GM23338 (cell line): Measurements from ENCODE around the gene KCNJ10. TPM values are rescaled to one million over a fixed set of nuclear protein-coding genes. Genes with fewer than 3 reads are reported as not detected.

Experiments used
- ATAC-seq: fragments of 200-7000 bp; cut with Tn5 transposase; 3 replicates; pipeline ENCODE4 v1.9.1; 2020
- DNase-seq: peaks from one replicate; pipeline ENCODE4 v3.0.0-alpha.2; 2015; ENCODE audit warnings: low spot score
- H2AFZ ChIP-seq: fragments of 200-600 bp; sonication (generic); 2 replicates; pipeline ENCODE4 v1.8.0; 2016; ENCODE audit warnings: antibody characterized with exemption, mild to moderate bottlenecking, moderate library complexity
- H3F3A ChIP-seq: fragments of 200-600 bp; sonication (generic); replicated peaks from 2 replicates; pipeline ENCODE4 v1.8.0; 2017; ENCODE audit warnings: antibody characterized with exemption, mixed run types, low read depth
- H3K27ac ChIP-seq: fragments of 200-600 bp; sonication (generic); 2 replicates; pipeline ENCODE4 v1.6.1; 2016; ENCODE audit warnings: low read depth
- H3K27me3 ChIP-seq: fragments of 200-600 bp; sonication (generic); 2 replicates; pipeline ENCODE4 v1.8.0; 2016; ENCODE audit warnings: mild to moderate bottlenecking, mixed run types, moderate library complexity; ENCODE audit not compliant: insufficient read depth
- H3K36me3 ChIP-seq: fragments of 200-600 bp; sonication (generic); 2 replicates; pipeline ENCODE4 v1.8.0; 2016; ENCODE audit warnings: mild to moderate bottlenecking; ENCODE audit not compliant: insufficient read depth
- H3K4me1 ChIP-seq: fragments of 200-600 bp; sonication (generic); 2 replicates; pipeline ENCODE4 v1.8.0; 2016; ENCODE audit warnings: mild to moderate bottlenecking, moderate library complexity; ENCODE audit not compliant: insufficient read depth
- H3K4me2 ChIP-seq: fragments of 200-600 bp; sonication (generic); 2 replicates; pipeline ENCODE4 v1.7.1; 2017; ENCODE audit warnings: mixed run types
- H3K4me3 ChIP-seq: fragments of 200-600 bp; sonication (generic); 2 replicates; pipeline ENCODE4 v1.6.1; 2016; ENCODE audit warnings: mixed run types
- H3K79me2 ChIP-seq: fragments of 200-600 bp; sonication (generic); replicated peaks from 2 replicates; pipeline ENCODE4 v1.8.0; 2017; ENCODE audit warnings: mild to moderate bottlenecking; ENCODE audit not compliant: insufficient read depth
- H3K9me2 ChIP-seq: fragments of 200-600 bp; sonication (generic); 2 replicates; pipeline ENCODE4 v1.8.0; 2017; ENCODE audit not compliant: insufficient read depth
- H4K20me1 ChIP-seq: fragments of 200-600 bp; sonication (generic); replicated peaks from 2 replicates; pipeline ENCODE4 v1.8.0; 2017; ENCODE audit warnings: mild to moderate bottlenecking; ENCODE audit not compliant: insufficient read depth
- H3K27ac Mint-ChIP-seq: 2 replicates; pipeline ENCODE4 v1.8.0; 2020; ENCODE audit warnings: inconsistent platforms, mild to moderate bottlenecking, moderate library complexity, mixed read lengths
- H3K27me3 Mint-ChIP-seq: 3 replicates; pipeline ENCODE4 v1.8.0; 2022; ENCODE audit warnings: low read depth, mild to moderate bottlenecking, moderate library complexity, mixed read lengths, inconsistent platforms; ENCODE audit not compliant: insufficient read depth, poor library complexity
- H3K36me3 Mint-ChIP-seq: 3 replicates; pipeline ENCODE4 v1.8.0; 2021; ENCODE audit warnings: low read depth, mild to moderate bottlenecking, inconsistent platforms, moderate library complexity, mixed read lengths
- H3K4me1 Mint-ChIP-seq: 3 replicates; pipeline ENCODE4 v1.8.0; 2020; ENCODE audit warnings: mild to moderate bottlenecking, inconsistent platforms, mixed read lengths
- H3K4me3 Mint-ChIP-seq: 3 replicates; pipeline ENCODE4 v1.8.0; 2021; ENCODE audit warnings: moderate library complexity, mild to moderate bottlenecking, inconsistent platforms, mixed read lengths
- H3K9me3 Mint-ChIP-seq: 3 replicates; pipeline ENCODE4 v1.8.0; 2020; ENCODE audit warnings: moderate library complexity, mild to moderate bottlenecking, inconsistent platforms, mixed read lengths
- CREB1 ChIP-seq: fragments of 250-450 bp; sonication (Bioruptor Pico); IDR thresholded peaks from 2 replicates; pipeline ENCODE4 v1.5.0; 2020; ENCODE audit warnings: low read depth, mild to moderate bottlenecking, moderate library complexity
- CTCF ChIP-seq, 2 experiments: fragments of 200-600 bp in 1 of 2; sonication (generic) in 1 of 2; conservative IDR thresholded peaks; 2 replicates each; pipeline versions ENCODE4 v1.5.1 to v1.6.1; 2016 to 2017; ENCODE audit warnings: antibody characterized with exemption in 2 of 2, low read depth in 2 of 2, mild to moderate bottlenecking in 2 of 2, moderate library complexity in 1 of 2
- EZH2 ChIP-seq: fragments of 200-600 bp; sonication (generic); IDR thresholded peaks from one replicate; pipeline ENCODE4 v1.8.0; 2017; ENCODE audit warnings: antibody characterized with exemption, mild to moderate bottlenecking, low read depth; ENCODE audit not compliant: unreplicated experiment
- JUNB ChIP-seq: IDR thresholded peaks from one replicate; pipeline ENCODE4 v1.6.1; 2016; ENCODE audit warnings: antibody characterized with exemption; ENCODE audit not compliant: unreplicated experiment
- POLR2AphosphoS5 ChIP-seq: IDR thresholded peaks from 2 replicates; pipeline ENCODE4 v1.6.1; 2016; ENCODE audit warnings: antibody characterized with exemption, low read depth
- REST ChIP-seq: IDR thresholded peaks from one replicate; pipeline ENCODE4 v1.6.1; 2018; ENCODE audit warnings: antibody characterized with exemption; ENCODE audit not compliant: unreplicated experiment
- STAT1 ChIP-seq: IDR thresholded peaks from one replicate; pipeline ENCODE4 v1.6.1; 2016; ENCODE audit warnings: antibody characterized with exemption; ENCODE audit not compliant: unreplicated experiment
- ZNF114 ChIP-seq: fragments of 250-450 bp; sonication (Bioruptor Pico); IDR thresholded peaks from 2 replicates; pipeline ENCODE4 v1.5.0; 2020; ENCODE audit warnings: mild to moderate bottlenecking, moderate library complexity
- ZNF331 ChIP-seq: fragments of 250-450 bp; sonication (Bioruptor Pico); IDR thresholded peaks from 2 replicates; pipeline ENCODE4 v1.5.0; 2020; ENCODE audit warnings: low read depth, mild to moderate bottlenecking, moderate library complexity
- ZNF462 ChIP-seq: fragments of 250-450 bp; sonication (Bioruptor Pico); IDR thresholded peaks from 2 replicates; pipeline ENCODE4 v1.5.0; 2020; ENCODE audit warnings: mild to moderate bottlenecking, moderate library complexity
- polyA plus RNA-seq: library from polyadenylated mRNA; unstranded; fragments of >200 nt; fragmentation: Nextera tagmentation; extraction: Ambion mirVana; gene quantifications from 2 replicates; pipeline ENCODE4 v1.2.1, GENCODE V29; 2016
- total RNA-seq: library from RNA; depleted of rRNA; stranded (reverse); fragments of >200 nt; shearing (Covaris generic); gene quantifications from 2 replicates; pipeline ENCODE4 v1.2.3, GENCODE V29; 2014

Gene KCNJ10
- total and polyA plus RNA-seq, 2 experiments from 2014 or later = 1.4 to 2.8 TPM

- H3K4me3 ChIP-seq = no peak overlapping the region
- Mint-ChIP-seq H3K27ac (no peak overlapping the region), H3K9me3 (no peaks in the 10 kb centered on the region; the same call in 2 of the 3 replicates), H3K4me1 (peaks cover 10% of the 10 kb centered on the region; the same call in 2 of the 3 replicates), H3K4me3 (no peak overlapping the region), H3K27me3 (peaks cover 34% of the 10 kb centered on the region), H3K36me3 (peaks cover 12% of the 10 kb centered on the region; the same call in 2 of the 3 replicates)
- H3K79me2 ChIP-seq = no peaks in the 10 kb centered on the region
- H4K20me1 ChIP-seq = no peaks in the 10 kb centered on the region
- peaks cover 62% of the 10 kb centered on the region for H3K27me3 ChIP-seq
- DNase-seq (no peak), ATAC-seq (no peak)
- no peak overlapping the region for H3K27ac ChIP-seq
- H3K9me2 ChIP-seq = no peaks in the 10 kb centered on the region
- H3K4me2 ChIP-seq = no peak overlapping the region
- peaks cover 7% of the 10 kb centered on the region for H3F3A ChIP-seq
- H3K4me1 ChIP-seq = no peaks in the 10 kb centered on the region
- no peak for TF ChIP-seq ZNF331 (CRISPR knock-in tag)
- no peak for TF ChIP-seq CREB1
- no peak for TF ChIP-seq EZH2
- no peak for TF ChIP-seq ZNF462
- no peak overlapping the region for H2AFZ ChIP-seq
- H3K36me3 ChIP-seq = no peaks in the 10 kb centered on the region
These were observed 10.6 kb upstream of the KCNJ10 start for GRCh38 chr1:160080381-160081100.

GRCh38 chr1:160079448-160079847 is 9.5 kb upstream of the KCNJ10 start:
- peaks cover 26% of the 10 kb centered on the region for H3K27me3 Mint-ChIP-seq
- no peak overlapping the region for H3K4me3 Mint-ChIP-seq
- peaks cover 3% of the 10 kb centered on the region; the same call in 1 of the 3 replicates for H3K36me3 Mint-ChIP-seq
- no peaks in the 10 kb centered on the region for H3K79me2 ChIP-seq
- H3K27ac ChIP-seq = no peak overlapping the region
- H3K9me3 Mint-ChIP-seq = no peaks in the 10 kb centered on the region; the same call in 2 of the 3 replicates
- H3F3A ChIP-seq = peaks cover 2% of the 10 kb centered on the region; the same call in 1 of the 2 replicates
- ATAC-seq = no peak
- peaks cover 10% of the 10 kb centered on the region; the same call in 2 of the 3 replicates for H3K4me1 Mint-ChIP-seq
- no peaks in the 10 kb centered on the region for H3K9me2 ChIP-seq
- H3K27ac Mint-ChIP-seq = no peak overlapping the region
- DNase-seq = no peak
- H3K4me2 ChIP-seq = no peak overlapping the region
- peaks cover 52% of the 10 kb centered on the region for H3K27me3 ChIP-seq
- no peaks in the 10 kb centered on the region for H4K20me1 ChIP-seq
- H3K4me1 ChIP-seq = no peaks in the 10 kb centered on the region
- no peaks in the 10 kb centered on the region for H3K36me3 ChIP-seq
- no peak overlapping the region for H3K4me3 ChIP-seq
- no peak overlapping the region for H2AFZ ChIP-seq
- no peak for TF ChIP-seq ZNF114 (CRISPR knock-in tag)
- TF ChIP-seq POLR2AphosphoS5 = no peak
- no peak for TF ChIP-seq ZNF331 (CRISPR knock-in tag)
- TF ChIP-seq CREB1 = no peak
- TF ChIP-seq STAT1 = no peak
- no peak for TF ChIP-seq CTCF (conservative IDR thresholded peaks at IDR 0.05; ENCODE audit: low read depth in 2 of 2)
- no peak for TF ChIP-seq JUNB
- TF ChIP-seq REST = no peak
